ENCODE measurements around the gene HBE1.
"Not testable (repeated sequence)": the region's sequence is repeated elsewhere in the genome, so short reads cannot be mapped to it uniquely, and the experiment has no call there.

The HBE1 gene

DNA sequence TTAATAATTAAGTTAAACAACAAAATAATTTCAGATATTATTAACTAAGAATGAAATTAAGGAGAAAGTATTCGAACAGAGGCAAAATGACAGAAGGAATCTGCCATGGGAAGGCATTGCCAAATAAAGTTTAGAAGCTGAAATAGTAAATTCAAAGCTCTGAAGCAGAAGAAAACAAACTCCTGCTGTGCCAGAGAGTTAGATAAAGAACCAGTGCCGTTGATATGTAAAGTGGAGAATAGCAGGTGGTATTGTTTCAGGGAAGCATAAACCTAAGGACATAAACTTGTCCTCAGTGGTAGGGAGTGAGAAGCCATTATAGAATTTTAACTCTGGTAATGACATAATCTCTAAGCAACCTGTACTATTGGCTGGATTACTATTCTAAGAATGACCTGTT is 12.4 kb downstream of the HBE1 start:
- intact Hi-C loops (cut with DNase I), result no loop called here
- no peak for DNase-seq

DNA sequence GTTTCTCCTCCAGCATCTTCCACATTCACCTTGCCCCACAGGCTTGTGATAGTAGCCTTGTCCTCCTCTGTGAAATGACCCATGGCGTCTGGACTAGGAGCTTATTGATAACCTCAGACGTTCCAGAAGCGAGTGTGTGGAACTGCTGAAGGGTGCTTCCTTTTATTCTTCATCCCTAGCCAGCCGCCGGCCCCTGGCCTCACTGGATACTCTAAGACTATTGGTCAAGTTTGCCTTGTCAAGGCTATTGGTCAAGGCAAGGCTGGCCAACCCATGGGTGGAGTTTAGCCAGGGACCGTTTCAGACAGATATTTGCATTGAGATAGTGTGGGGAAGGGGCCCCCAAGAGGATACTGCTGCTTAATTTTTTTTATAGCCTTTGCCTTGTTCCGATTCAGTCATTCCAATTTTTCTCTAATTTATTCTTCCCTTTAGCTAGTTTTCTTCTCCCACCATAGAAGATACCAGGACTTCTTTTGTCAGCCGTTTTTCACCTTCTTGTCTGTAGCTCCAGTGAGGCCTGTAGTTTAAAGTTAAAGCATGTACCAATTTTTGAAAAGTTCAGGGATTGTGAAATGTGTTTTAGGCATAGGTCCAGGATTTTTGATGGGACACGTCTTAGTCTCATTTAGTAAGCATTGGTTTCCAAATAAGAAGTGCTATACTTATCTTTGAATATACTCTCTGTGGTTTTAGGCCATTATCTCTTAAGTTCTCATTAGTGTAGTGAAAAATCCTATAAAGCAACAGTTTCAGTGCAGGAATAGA is 14.9 kb downstream of the HBE1 start, which contains the start of gene HBG2:
Gene HBG2 (minus strand): TSS at position 136 of the 768 bp plus-strand sequence. CDS start 53 bp downstream, at position 83.
- DNase-seq; intact Hi-C loops (cut with DNase I): not testable (repeated sequence)

DNA sequence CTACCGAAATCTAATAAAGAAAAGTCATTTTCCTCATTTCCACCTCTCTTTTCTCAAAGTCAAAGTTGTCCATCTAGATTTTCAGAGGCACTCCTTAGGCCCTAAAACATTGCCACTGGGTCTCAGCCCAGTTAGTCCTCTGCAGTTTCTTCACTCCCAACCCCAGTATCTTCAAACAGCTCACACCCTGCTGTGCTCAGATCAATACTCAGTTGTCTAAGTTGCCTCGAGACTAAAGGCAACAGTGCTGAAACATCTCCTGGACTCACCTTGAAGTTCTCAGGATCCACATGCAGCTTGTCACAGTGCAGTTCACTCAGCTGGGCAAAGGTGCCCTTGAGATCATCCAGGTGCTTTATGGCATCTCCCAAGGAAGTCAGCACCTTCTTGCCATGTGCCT is 15.7 kb downstream of the HBE1 start:
- DNase-seq; intact Hi-C loops (cut with DNase I): not testable (repeated sequence)

DNA sequence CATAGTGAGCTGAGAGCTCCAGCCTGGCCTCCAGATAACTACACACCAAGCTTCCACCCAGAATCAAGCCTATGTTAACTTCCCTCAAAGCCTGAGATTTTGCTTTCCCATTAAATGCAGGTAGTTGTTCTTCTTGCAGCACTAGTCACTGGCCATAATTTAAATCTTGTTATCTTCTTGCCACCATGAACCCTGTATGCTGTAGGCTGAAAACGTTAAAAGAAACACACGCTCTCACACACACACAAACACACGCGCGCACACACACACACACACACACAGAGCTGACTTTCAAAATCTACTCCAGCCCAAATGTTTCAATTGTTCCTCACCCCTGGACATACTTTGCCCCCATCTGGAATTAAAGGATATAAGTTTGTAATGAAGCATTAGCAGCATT is 16.3 kb downstream of the HBE1 start:
- DNase-seq; intact Hi-C loops (cut with DNase I): not testable (repeated sequence)

DNA sequence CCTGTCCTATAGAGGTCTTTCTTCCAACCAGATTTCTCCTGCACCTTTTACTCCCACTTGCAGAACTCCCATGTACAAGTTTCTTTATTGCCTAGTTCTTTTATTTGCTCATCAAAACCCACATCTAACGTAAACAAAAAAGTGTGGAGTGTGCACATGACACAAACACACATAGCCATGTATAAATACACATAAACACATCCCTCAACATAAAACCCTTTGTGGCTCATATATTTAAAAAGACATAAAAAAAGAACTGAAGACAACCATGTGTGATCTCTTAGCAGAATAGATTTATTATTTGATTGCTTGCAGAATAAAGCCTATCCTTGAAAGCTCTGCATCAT is 16.9 kb downstream of the HBE1 start:
- no peak for DNase-seq
- intact Hi-C loops (cut with DNase I), result no loop called here

DNA sequence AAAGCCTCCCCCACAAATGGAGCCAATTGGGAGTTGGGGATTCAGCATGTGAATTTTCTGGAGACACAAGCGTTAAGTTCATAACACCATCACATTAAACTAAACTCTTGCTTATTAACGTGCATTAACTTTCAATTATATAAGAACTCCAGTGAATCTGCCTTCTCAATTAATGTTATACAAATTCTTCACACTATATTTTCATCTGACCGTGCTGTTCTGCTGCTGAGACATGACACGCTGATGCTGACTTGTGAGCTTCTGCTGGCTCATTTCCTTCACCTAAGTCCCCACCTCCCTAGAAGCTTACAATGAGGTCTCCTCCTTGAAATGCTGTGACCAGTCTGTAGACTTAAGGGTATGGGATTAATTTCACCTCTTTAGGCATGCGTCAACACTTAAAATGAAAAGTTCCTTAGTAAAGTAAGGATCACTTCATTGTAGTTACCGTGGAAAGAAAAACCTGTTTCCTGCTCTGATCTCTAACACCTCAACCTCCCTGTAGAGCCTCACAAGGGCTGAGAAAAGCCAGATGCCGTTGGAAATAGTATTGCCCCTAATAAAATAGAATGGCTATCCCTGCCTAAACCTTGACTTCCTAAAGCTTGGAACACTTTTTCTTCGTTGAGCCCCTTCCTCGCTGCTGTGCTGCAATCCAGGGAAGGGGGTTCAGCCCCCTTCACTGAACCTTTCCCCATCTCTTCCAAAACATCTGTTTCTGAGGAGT is 17.4 kb downstream of the HBE1 start:
- intact Hi-C loops (cut with DNase I), result no loop called here
- no peak for DNase-seq

DNA sequence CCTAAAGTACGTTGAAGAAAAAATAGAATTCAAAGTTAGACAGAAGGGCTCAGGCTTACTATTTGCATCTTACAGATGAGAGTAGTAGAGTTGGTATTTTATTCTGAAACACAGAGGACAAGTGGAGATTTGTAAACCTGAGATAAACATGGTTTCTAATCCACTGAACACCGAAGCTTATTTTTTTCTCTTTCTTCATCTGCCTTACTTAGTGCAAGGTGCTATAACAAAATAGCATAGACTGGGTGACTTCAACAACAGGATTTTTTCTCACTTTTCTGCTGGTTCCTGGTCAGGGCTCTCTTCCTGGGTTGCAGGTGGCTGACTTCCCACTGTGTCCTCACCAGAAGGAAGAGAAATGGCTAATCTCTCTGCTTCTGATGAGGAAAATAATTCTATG is 18.0 kb downstream of the HBE1 start:
- no peak for DNase-seq

DNA sequence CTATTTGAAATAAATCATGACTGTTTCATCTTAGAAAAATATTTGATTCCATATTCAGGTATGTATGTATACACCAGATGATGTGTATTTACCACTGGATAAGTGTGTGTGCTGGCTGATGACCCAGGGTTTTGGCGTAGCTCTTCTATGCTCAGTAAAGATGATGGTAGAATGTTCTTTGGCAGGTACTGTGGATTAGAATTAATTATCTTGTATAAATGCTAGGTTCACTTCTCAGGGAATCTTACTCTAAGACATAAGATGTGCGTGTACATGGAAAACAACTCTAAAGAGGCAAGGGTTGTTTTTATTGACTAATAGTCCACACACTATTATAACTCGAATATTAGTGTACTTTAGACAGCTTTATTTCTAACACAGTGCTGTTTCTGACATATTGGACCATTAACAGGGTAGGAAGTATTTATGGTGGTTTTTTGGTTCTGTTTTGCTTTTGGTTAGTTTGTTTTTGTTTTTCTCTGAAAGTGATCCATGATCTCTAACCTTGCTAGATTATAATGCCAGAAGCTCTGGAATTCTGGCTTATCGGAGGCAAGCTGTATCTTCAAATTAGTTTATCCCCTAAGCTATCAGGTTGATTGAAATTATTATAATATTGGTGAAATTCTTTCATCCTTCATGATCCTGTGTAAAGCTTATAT is 19.1 kb downstream of the HBE1 start:
- intact Hi-C loops (cut with DNase I), result no loop called here

More for the DNA sequence above, 18.0 kb downstream of the HBE1 start:
- intact Hi-C loops (cut with DNase I), result no loop called here

DNA sequence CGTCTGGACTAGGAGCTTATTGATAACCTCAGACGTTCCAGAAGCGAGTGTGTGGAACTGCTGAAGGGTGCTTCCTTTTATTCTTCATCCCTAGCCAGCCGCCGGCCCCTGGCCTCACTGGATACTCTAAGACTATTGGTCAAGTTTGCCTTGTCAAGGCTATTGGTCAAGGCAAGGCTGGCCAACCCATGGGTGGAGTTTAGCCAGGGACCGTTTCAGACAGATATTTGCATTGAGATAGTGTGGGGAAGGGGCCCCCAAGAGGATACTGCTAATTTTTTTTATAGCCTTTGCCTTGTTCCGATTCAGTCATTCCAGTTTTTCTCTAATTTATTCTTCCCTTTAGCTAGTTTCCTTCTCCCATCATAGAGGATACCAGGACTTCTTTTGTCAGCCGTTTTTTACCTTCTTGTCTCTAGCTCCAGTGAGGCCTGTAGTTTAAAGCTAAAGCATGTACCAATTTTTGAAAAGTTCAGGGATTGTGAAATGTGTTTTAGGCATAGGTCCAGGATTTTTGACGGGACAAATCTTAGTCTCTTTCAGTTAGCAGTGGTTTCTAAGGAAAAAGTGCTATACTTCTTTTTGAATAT is 19.8 kb downstream of the HBE1 start, which contains the start of gene HBG1:
Gene HBG1 (minus strand): TSS at position 51 of the 590 bp plus-strand sequence. CDS start 53 bp downstream, outside the sequence.
- DNase-seq; intact Hi-C loops (cut with DNase I): not testable (repeated sequence)

More for the DNA sequence above, 19.1 kb downstream of the HBE1 start:
- DNase-seq, result no peak

DNA sequence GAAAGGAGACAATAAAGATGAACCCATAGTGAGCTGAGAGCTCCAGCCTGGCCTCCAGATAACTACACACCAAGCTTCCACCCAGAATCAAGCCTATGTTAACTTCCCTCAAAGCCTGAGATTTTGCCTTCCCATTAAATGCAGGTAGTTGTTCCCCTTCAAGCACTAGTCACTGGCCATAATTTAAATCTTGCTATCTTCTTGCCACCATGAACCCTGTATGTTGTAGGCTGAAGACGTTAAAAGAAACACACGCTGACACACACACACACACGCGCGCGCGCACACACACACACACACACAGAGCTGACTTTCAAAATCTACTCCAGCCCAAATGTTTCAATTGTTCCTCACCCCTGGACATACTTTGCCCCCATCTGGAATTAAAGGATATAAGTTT is 21.2 kb downstream of the HBE1 start:
- intact Hi-C loops (cut with DNase I); DNase-seq: not testable (repeated sequence)

DNA sequence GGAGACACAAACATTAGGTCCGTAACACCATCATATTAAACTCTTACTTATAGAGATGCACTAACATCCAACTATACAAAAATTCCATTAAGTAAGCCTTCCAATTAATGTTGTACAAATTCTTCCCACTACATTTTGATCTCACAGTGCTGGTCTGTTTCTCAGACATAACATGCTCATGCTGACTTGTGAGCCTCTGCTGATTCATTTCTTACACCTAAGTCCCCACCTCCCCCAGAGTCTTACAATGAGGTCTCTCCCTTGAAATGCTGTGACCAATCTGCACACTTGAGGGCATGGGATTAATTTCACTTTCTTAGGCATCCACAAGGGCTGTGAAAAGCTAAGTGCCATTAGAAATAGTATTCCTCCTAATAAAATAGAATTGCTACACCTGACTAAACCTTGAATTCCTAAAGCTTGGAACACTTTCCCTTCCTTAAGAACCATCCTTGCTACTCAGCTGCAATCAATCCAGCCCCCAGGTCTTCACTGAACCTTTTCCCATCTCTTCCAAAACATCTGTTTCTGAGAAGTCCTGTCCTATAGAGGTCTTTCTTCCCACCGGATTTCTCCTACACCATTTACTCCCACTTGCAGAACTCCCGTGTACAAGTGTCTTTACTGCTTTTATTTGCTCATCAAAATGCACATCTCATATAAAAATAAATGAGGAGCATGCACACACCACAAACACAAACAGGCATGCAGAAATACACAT is 22.1 kb downstream of the HBE1 start:
- intact Hi-C loops (cut with DNase I), result no loop called here
- no peak for DNase-seq

DNA sequence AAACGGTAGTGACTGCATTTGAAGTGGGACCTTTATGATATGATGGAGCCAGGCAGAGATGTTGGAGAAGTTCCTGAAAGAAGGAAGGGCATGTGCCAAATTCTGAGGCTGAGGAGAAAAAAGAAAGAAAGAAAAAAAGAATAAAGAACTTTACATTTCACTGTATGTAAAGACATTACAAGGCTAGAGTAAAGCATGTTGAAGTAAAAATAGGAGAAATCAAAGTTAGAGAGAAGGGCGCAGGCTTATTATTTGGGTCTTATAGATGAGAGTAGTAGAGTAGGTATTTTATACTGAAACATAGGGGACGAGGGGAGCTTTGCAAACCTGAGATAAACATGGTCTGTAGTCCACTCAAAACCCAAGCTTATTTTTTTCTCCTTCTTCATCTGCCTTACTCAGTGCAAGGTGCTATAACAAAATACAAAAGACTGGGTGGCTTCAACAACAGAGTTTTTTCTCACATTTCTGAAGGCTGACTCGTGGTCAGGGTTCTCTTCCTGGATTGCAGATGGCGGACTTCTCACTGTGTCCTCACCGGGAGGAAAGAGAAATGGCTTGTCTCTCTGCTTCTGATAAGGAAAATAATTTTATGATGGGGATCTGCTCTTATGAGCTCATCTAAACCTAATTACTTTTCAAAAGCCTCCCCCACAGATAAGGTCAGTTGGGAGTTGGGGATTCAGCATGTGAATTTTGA is 22.8 kb downstream of the HBE1 start:
- no peak for DNase-seq
- intact Hi-C loops (cut with DNase I), result no loop called here

DNA sequence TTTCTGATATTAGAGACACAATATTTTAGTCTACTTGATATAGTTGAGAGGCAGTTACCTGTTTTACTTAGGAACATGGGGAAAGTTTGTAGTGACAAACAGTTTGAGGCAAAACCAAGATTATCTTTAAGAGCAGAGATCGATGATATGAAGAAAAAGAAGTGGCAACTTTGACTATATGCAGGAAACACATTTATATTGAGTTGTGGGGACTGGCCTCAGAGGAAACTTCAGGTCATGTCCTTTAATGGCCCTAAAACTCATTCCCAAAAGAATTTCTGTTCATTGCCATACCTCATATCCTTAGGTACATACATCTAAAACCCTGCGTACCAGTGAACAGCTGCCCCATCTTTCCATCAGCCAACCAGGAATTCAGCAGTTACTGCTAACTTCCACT is 24.6 kb downstream of the HBE1 start:
- intact Hi-C loops (cut with DNase I), result no loop called here
- DNase-seq, result no peak

DNA sequence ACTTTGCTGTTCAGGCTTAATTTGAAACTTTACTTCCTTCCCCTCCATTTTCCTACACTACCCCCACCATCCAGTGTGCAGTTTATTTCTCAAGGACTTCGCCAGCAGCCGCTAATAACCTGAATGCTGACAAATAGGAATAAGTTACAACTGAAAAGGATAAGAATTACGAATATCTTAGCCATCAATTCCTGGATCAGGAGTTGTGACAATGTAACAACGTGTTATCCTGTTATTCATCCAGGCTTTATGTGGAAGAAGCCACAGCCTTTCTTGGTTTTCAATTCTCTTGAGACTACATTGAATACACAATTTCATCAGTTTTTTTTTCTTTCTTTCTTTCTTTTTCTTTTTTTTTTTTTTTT is 25.9 kb downstream of the HBE1 start:
- intact Hi-C loops (cut with DNase I), result no loop called here
- DNase-seq, result no peak

DNA sequence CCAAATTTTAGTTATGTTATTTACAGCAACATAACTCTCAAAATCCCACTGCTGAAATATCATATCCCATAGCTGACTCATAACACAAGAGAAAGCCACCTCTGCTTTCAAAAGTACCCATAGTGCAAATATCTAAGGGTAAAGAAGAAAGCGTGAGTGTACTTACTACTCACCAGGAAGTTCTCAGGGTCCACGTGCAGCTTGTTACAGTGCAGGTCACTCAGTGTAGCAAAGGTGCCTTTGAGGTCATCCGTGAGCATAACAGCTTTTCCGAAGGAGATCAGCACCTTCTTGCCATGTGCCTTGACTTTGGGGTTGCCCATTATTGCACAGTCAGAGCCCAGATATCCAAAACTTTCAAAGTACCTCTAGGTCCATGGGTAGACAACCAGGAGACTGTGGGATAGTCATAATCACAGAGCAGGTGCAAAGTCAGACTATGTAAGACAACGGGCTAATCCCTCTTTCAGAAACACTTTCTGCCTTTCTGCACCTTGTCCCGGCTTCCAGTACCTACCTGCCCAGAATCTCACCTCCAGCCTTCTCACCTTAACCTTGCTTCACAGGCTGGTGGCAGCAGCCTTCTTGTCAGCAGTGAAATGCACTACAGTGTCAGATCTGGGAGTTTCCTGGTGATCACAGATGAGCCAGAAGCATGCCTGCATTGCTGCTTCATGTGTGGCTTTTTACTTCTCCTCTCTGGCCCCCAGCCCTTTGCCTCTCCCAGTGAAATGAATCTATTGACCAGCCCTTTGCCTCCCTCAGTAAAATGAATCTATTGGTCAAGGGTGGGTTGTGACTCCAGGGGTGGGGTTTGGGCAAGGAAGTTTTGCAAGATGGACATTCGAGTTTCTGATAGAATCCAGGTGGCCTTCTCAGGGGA is 26.6 kb downstream of the HBE1 start:
- no peak for DNase-seq
- intact Hi-C loops (cut with DNase I), result no loop called here

DNA sequence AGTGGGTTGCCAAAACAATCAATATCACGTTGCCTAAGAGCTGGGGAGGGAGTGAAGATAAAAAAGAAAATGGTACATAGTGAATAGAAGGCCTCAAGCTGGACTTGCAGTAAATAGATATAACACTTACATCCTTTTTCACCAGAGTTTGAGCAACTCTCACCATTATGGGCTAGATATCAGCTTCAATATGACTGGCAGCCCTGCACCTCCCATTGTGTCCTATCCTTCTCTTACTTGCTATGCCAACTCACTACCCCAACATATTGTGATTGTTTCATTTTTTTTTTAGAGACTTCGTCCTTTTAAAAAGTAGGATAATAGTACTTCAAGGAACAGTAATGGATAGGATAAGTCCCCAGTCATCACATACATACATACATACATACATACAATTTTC is 27.5 kb downstream of the HBE1 start:
- DNase-seq, result no peak
- intact Hi-C loops (cut with DNase I), result no loop called here

DNA sequence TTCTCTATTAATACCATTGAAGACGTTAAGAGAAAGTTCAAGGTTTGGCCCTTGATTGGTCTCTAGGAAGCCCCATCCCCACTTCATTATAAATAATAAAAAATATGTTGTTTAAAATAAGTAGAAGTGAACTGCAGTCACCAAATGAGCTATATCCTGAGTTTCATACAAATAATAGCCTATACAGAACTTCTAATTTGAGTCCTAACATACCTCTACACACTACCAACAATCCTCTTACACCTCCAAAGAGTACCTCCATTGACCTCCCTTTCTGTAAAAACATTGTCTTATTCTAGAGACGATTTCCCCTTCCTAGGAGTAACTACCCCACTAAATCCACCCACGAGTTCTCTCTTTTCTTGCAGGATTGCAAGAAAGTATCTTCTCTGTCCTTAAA is 28.3 kb downstream of the HBE1 start:
- no peak for DNase-seq
- intact Hi-C loops (cut with DNase I), result no loop called here

DNA sequence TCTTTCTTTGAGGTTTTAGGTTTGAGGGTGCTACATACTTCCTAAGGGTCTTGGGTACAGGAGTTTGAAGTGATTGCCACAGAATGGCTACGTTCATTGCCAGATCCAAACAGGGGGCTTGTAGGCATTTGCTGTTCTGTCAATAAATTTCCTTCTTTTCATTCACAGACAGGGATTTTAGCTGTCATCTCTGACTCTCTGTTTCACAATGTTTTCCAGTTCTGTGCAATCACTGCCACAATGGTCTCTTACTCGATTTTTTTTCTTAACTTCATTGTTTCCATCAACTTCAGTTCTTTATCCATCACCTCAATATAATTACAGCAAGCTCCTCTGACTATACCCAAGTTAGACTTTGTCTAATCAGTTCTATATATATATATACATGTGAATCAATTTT is 29.3 kb downstream of the HBE1 start:
- DNase-seq, result no peak
- intact Hi-C loops (cut with DNase I), result no loop called here
